Activated CD4-positive, alpha-beta T cell treated with anti-CD3 and anti-CD28 coated beads, Interleukin-2, amount 50 U/mL, for 24 hours (primary cell): ENCODE measurements around the gene HS6ST3.

Experiments used
- DNase-seq, 2 donors: peaks; one replicate each; pipeline ENCODE4 v3.0.0-alpha.2; 2020; ENCODE audit warnings: low read depth in 1 of 2, low spot score in 1 of 2

Gene HS6ST3

DNA sequence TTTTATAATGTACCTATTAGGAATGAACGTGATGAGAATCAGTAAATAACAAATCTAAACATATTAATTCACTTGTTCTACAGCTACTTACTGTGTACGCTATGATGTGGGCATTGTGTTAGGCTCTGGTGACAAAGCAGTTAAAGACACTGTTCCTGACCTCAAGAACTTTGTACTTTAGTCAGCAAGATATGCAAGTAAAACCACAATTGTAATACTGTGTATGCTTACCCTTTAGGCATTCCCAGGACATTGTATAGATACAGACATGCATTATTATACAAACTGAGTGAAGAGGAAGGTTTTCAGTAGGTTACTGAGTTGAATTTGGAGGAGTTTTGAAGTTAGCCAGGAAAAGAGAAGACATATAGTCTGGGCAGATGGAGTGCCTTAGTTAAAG, 435.8 kb downstream of the HS6ST3 start:
- no peak for DNase-seq

DNA sequence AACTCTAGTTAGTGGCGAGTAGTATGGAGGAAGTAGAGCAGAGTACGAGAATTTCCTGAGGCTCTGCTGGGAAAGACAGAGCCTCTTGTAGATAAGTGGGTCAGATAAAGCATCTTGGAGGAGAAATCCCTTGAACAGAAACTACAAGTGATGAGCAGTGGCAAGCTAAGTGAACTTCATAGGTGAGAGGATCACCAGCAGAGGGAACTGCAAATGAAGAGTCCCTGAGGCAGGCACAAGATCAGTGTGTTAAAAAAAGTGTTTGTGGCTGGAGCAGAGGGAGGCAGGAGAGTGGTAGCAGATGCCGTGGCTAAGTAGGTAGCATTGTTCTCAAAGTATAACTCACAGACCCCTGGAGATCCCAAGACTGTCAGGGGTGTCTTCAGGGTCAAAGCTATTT, 437.6 kb downstream of the HS6ST3 start:
- no peak for DNase-seq

DNA sequence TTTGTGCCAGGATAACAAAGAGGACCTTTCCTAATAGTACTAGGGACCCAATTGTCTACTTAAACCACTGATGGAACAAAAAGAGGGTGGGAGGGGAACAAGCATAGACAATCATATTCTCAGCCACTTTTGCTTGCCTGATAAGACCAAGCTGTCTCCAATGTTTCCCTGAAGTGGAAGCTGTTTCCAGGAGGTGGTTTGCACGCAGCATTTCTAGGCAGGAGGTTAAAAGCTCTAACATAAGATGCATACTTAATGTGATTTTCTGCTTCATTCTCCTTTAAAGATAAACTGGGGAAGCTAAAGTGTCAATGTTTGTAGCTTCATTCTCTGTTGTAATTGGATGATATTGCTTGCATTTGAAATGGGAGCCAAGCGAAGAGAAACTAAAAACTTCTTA, 442.9 kb downstream of the HS6ST3 start:
- DNase-seq: no peak

DNA sequence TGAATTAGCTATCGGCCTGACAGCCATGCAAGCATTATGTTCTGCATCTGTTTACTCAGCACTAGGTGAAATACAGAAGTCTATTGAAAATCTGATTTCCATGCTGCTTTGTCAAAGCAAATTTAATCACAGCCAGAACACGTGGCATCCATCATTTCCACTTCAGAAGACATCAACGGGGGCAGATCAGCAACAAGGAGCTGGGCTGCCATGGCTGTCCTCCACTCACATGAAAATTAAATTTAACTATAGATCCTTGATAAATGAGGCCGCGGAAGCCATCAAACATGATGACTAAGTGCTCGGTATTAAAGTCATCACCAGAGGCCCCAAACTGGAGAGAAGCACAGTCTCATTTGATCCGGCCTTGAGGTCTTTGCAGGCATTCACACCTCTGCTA, 443.5 kb downstream of the HS6ST3 start:
- DNase-seq: no peak

DNA sequence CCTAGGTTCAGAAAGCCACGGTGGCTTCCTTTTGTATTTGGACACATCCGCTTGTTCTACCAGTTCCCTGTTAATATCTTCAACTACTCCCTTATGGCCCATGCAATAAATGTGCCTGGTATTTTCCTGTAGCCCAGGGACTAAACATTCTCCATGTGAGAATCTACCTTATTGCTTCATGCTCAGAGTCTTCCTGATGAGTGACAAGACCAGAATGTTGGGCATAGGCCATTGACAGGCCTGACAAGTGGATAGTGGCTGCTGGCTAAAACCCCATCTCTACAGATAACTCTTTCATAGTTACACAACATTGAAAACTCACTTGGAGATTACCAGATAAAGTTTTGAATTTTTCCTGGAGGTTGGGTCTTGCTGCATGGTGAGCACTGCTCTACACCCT, 449.9 kb downstream of the HS6ST3 start:
- no peak for DNase-seq

DNA sequence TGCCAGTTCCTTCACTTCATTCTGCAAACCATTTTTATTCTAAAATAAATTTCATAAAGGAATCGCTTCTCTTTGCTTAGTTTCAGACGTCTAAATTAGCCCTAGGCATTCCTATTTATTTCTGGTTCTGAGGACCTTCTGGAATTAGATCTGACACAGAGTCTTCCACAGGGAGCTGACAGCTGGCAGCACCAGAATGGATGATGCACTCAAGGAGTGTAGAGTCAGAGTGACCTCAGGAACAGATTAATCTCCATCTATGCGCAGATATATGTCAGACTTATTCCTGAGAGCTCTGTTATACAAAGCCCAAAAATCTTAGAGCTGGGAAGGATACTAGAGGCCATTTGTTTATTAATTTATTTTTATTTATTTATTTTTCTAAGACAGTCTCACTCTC, 450.8 kb downstream of the HS6ST3 start:
- no peak for DNase-seq

DNA sequence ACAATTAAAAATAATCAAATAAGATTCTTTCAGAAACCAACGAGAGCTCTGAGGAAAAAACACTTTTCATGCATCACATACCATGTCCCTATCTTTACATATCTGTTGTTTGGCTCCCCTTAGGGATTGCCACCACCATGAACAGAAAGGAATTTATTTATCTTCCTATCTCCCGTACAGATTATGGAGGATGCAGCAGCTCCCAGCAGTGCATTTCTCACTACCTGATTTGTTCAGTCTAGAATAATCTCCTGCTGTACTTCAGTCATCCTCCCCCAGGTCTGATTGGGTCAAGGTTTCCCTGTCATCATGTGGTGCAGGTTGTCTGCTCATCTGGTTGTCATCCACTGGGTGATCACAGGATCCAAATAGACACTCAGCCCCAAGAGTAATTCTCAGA, 453.1 kb downstream of the HS6ST3 start:
- no peak for DNase-seq

DNA sequence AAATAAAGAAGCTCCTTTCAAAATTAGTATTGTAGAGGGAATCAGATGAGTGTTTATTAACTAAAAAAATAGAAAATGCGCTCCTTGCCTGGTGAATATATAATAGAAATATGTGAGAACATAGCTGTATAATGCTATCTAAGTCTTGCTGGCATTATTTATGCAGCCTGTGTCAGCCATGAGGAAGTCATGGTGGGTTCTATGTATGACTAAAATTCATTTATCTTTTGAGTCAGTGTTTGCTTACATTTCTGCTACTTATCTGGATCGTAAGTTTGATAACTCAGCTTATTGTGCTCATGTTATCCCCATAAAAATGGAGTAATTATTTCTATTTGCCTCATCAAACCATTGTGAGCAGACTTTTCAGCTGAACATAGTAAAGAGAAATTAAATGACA, 455.1 kb downstream of the HS6ST3 start:
- DNase-seq: no peak

DNA sequence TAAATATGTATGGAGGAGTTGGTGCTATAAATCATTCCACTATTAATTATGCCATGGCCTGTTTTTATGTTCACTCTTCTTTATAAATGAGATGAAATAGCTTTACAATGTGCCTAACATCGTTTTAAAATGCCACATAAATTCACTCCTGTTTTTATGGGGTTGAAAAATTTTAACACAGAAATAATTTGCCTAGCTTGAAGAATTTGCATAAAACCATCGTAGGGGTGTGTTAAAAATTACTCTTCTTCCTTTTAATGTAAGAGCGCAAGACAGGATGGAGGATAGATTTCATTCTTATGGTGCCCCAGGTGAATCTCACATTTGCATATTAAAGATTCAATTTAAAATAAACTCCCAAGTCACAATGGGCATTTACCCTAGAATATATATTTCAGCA, 456.6 kb downstream of the HS6ST3 start:
- no peak for DNase-seq

DNA sequence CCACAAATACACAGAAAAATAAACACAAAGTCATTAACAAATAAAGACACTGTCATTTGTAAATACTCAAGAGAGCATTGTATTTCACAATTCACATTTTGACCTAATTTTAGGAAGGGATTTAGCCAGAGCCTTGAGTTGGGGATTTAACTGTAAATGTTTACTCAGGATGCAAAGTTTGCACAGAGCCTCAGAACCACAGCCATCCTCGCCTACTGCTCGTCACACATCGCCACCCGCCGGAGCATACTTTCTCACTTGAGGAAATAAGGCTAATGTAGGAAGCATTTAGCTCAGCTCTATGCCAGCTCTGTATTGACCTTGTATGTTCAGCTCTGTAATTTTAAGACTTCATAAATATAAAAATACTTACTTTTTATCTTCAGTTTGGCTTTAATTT, 461.6 kb downstream of the HS6ST3 start:
- no peak for DNase-seq

DNA sequence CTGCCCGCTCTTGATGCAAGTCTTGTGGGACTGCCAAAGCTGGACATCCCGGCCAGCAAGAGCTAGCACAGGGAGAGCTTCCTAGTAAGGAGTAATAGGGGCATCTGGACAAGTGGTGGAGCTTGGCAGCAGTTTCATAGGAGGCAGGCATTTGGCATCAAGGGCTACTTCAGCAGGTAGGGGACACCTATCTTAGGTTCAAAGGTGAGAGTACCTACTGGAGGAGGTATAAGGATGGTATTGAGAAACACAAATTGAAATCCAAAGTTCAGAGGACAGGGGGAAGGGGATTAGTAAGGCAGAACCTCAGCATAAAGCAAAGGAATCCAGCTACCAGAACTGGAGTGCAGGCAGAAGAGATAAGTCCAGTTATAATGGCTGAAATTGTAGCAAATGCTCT, 462.7 kb downstream of the HS6ST3 start:
- no peak for DNase-seq

DNA sequence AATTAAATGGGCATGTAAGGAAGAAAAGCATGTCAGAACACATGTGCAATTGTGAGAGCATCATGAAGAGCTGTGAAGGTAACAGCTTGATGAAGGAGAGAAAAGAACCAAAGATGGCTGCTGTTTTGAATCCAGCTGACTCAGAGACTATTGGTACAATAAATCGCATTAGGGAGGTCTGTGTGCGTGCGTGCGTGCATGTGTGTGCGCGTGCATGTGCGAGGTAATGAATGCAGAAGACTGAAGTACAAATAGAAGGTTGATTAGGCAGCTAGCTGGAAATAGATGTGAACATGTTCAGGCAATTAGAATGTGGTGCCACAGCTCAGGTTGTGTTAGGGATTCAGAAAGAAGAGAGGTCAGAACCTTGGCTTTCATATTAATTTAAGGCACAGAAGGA, 463.9 kb downstream of the HS6ST3 start:
- no peak for DNase-seq

DNA sequence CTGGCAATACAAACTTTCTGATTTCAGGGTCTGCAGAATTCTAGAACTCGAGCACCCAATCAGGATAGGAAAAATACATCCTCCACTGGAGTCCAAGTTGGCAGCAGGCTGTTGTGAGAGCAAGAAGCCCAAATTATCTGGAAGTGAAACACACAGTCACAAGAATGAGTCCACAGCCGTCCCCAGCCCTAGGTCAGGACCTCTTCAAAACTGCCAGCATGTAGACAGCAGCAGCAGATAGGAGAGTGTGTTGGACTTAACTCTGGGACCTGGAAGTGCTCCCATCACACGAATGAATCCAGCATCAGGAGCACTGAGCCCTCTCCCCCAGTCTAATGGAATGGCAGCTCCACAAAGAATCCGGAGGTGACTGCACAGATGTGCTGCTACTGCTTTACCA, 483.7 kb downstream of the HS6ST3 start:
- no peak for DNase-seq

DNA sequence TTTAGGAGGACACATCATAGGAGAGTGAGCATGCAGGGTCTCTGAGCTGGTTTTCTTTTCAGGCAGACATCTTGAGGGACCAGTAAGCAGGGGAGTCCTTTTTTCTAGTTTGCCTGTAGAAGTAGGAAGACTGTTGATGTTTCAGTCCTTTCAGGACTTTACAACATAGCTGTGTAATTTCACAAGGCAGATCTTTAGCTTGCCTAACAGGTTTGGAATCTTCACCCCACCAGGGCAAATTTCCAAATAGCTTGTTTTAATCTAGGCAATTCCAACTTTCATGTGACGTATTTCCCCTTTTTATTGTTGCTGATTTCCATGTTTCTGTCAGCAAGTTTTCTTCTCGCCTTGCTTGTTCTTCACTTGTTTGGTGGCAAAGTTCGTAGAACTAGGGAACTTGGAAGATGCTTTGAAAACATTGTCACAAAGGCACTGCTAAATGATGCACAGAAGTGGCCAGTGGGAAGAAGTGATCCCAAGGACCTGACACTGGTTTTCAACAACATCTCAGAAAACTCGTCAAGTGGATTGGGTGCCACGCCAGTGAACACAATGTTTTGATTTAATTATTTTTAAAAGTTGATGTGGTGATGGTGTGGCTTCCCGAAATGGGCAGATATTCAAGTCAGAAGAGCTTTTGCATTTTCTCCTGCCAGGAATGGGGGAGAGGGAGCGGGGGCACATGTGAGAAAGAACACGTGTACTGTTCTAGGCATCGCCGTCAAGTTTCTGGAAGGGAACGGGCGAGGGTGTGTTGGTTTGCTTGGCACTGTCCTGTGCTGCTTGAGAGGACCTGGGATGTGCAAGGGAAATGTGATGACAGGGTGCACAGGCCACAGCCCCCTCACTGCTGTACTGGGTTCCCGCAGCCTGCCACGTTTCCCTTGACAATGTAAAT, 485.8 kb downstream of the HS6ST3 start:
- no peak for DNase-seq

DNA sequence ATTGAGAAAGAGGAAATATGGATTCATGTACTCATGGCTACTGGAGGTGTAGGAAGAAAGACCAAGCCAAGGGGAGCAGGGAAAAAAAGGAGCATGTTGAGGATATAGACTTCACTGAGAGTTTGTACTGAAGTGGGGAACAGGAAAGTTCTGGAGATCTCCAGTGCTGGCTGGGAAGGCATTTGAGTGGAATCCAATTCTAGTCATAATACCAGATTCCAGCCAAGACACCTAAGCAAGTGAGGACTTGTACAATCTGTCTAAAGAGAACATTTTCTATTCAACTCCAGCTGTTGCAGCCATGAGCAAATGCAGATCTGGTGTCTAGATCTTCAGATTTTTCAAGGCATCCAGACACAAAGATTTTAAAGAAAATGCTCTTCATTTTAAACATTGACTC, 491.8 kb downstream of the HS6ST3 start:
- DNase-seq: no peak

DNA sequence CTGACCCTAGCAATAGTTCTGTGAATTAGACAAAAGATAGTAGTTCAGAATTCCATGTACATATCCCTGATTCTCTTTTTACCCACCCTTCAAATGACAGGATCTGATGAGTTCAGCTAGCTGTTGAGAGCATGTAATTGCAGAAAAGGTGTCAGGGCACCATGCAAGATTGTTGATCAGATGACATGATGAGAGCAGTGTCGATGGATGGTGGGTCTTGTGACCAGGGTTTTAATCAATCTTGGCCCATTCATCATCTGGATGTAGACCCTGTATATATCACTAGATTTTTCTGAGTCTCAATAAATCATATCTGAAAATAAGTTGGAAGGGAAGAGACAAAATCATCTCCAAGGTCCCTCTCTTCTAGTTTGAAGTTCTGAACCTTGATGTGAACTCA, 525.3 kb downstream of the HS6ST3 start:
- DNase-seq: no peak

DNA sequence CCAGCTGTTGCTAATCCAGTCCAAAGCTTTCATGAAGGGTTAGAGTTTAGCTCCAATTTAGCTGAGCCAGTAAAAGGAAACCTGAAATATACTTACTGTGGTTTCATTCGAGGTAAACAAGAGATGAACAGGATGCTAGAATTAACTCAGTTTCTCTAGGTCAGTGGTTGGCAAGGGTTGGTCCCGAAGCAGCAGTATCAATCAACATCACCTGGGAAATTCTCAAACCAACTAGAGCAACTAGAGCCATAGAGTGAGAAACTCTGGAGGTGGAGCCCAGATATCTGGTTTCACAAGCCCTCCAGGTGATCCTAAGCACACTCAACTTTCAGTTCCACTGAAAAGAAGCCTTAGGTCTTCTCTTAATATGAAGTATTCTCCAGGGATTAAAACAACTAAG, 527.6 kb downstream of the HS6ST3 start:
- no peak for DNase-seq

DNA sequence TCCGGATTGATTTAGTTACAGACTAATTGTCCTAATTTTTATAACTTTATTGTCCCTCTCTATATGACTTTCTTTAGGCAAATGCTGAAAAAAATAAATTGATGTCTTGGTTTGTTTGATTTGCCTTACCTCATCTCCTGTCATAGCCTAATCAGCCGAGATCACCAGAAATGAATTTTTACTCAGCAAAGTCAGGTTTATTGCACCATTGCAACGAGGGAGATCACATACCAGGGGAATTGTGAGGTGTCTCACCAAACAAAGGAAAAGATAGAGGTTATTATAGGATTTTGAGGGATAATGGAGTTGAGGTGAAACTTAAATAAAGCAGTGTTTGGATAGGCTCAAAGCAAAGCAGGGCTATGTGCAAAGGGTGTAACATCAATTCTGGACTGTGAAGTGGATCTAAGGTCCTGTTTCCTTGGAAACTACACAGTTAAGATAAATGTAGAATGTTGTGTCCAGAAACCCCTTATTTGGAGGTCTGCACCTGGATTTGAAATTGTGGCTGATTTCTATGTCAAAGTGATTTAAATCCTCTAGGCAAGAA, 531.8 kb downstream of the HS6ST3 start:
- no peak for DNase-seq

DNA sequence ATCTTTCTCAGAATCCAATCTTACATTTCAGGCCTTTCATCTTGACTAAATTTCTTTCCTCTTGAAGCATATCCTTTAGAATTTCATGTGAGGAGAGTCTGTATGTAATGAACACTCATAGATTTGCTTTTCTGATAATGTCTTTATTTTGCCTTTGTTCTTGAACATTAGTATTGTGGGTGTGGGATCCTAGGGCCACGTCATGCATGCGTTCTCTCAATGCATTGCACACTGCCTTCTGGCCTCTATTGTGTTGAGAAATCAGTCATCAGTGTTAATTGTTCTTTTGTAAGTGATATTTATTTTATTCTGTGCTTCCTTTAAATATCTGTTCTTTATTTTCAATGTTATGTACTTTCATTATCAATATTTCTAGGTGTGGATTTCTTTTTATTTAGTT, 539.4 kb downstream of the HS6ST3 start:
- no peak for DNase-seq

DNA sequence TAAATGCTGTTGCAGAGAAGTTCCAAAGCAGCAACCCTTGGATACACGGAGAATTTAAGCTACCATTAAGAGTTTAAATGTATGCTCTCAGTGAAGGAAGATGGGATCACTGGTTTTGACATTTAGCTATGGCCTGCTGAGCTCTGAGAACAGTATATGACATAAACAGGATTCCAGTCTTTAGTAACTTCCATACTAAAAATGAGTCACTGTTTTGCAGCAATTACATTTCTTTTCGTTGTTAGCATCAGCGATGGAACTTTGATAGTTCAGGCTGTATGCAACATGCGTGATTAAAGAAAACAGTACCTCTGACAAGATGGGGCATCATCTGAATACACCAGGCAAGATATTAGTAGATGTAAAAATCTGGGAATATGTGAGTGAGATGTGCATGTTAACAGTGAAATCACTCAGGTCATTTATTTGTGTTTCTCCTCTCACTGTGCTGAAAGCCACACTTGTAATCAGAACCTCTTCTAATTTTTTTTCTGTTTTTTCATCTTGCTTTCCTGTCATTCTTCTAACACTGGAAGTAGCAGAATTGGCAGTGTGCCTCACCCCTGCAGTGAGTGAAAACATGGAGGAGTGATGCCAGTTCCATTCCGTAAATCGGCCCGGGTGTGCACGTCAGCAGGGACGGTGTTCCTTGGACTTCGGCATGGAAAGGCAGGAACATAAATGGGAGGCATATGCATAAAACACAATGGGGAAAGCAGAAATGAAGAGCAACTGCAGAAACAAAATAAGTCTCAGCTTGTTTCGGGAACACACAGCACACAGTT, 542.8 kb downstream of the HS6ST3 start:
- DNase-seq: no peak

DNA sequence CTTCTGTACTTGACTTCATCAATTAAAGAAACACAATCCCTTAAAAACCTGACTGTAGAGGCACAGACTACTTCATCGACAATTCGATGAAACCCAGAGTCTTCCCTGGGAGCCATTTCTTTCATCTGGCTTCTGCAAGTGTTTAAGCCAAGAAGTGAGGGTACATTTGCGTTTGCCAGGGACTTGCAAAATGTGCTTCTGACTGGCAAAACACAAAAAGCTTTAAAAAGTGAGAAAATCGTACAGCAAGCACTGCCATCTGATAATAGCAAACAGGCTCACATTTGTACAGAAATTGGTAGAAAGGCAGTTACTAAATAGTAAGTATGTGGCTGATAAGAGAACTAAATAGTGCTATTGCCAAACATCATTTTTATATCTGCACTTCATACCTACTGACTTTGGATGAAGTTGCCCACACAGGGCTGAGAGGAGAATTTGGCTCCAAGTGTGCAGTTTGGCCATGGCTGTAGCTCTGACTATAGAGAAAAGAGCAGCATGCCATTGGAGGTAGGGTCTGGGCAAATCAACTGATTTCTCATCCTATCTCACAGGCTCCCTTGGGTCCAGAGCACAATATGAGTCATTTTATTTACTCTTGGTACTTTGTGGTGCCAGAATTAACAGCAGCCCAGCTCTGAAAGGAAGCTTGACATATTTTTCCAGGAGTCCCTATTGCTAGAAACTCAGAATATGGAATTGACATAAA, 546.2 kb downstream of the HS6ST3 start:
- no peak for DNase-seq

DNA sequence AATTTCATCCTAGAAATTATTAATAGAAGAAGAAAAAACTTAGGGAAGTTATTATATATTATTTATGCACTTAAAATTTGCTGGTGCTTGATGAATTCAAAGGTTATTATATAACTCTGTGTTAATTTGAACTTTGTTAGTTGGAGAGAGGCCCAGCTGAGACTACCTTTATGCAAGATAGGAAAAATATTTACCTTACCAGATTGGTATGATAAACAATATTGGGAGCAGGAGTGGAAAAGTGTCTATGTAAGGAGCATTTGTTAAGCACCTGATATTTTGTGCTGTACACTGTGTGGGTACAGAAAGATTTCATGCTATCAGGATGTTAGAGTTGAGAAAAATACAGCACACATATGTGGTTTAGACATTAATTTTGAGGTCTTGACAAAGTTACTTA, 547.1 kb downstream of the HS6ST3 start:
- no peak for DNase-seq
